Activated CD4-positive, alpha-beta T cell treated with anti-CD3 and anti-CD28 coated beads, Interleukin-2, amount 50 U/mL, for 4 hours (primary cell): Measurements from ENCODE around the gene XBP1.
"Not testable (repeated sequence)": the region's sequence is repeated elsewhere in the genome, so short reads cannot be mapped to it uniquely, and the experiment has no call there.

Source experiments
- DNase-seq, 2 experiments: peaks; one replicate each; pipeline ENCODE4 v3.0.0-alpha.2; 2020

Gene XBP1

DNA sequence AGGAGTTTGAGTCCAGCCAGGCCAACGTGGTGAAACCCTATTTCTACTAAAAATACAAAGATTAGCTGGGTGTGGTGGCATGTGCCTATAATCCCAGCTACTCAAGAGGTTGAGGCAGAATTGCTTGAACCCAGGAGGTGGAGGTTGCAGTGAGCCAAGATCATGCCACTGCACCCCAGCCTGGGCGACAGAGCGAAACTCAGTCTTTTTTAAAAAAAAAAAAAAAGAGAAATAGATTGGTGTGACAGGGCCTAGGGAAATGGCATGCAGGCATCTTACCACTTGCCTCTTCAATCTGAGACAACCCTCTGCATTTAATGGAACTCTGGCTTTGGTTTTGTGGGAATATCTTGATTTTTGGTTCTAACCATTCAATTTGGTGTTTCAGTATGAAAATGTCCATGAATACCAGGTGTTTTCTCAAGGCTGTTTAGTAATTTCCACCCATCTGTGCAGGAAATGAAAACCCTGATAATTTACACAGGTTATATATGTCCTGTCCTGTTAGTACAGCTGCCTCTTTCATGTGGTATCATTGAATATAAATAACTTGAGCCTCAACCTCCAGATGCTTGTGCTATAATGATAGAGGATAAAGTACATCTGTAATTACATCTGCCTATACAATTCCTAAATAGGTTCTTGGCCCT, 8.4 kb downstream of the XBP1 start:
- no peak for DNase-seq

- DNase-seq = no peak
Observed at GRCh38 chr22:28791124-28791523, 9.2 kb downstream of the XBP1 start.

GRCh38 chr22:28788601-28789000, 11.8 kb downstream of the XBP1 start:
- DNase-seq = no peak

DNA sequence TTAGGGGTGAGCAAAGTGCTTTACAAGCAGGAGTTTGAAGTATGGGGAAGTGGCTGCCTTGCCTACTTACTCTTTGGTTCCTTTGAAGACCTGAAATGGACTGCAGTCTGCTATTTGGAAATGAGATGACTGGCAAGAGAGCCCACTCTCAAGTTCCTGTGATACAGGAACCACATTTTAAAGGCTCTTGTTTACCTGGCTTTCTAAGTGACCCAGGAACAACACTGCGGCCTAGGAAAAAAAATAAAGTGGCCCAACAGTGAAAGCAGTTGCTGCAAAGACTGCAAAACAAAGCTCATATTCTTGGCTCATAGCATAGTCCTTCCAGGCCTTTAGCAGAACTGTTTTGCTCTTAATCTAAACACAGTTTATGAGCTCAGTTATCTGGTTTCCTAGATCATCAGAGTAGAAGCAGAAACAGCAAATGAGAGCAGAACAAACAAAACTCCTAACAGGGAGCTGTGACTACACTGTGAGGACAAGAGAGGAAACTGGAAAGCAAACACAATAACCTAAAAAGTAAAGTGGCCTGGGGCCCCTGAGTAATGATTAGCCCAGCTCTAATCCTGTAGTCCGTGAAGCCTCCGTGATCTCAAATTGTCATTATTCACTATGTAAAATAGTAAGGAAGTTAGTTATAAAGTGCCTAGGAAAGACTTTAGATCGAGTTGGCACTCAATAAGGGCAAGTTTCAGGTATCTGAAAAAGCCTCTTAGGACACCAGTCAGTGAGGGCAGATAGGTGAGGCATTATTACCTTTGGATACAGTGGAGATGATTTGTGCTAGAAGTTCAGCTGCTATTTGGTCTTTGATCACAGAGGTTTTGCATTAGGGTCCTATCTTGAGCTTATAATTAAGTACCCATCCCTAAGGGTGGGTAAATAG, 16.3 kb downstream of the XBP1 start:
- no peak for DNase-seq

DNA sequence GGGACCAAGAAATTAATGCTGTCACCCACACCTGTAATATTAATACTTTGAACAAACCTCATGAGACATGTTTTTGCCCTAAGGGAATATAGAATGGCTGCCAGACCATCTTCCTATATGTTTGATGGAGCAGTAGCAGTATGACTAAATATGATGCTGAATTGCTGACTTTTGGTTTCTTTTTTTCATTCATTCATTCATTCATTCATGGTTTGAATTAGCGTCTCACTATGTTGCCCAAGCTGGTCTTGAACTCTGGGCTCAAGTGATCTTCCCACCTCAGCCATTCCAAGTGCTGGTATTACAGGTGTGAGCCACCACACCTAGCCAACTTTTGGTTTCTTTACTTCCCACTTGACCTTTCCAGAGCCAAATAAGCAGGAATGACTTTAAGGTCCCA, 20.1 kb downstream of the XBP1 start:
- DNase-seq = no peak

GRCh38 chr22:28779833-28780232, 20.5 kb downstream of the XBP1 start:
- no peak for DNase-seq

GRCh38 chr22:28774378-28774777, 26.0 kb downstream of the XBP1 start:
- no peak for DNase-seq

DNA sequence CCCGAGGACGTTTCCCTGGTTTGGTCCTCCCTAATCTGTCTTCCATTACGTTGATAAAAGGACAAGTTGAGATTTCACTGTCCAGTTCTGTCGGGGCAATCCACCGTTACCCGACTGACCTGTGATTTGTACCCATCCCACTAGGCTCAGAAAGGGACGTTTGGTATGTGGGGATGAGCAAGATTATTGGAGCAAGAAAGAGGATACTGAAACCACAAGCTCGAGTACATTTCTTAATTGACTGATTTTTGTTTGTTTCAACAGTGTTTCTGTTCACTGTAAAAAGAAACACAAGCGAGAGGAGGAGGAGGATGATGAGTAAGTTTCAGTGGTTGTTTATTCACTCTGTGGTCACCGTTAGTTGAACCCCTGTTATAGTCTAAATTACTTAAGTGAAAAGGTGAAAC, 26.9 kb downstream of the XBP1 start:
- DNase-seq = no peak

DNA sequence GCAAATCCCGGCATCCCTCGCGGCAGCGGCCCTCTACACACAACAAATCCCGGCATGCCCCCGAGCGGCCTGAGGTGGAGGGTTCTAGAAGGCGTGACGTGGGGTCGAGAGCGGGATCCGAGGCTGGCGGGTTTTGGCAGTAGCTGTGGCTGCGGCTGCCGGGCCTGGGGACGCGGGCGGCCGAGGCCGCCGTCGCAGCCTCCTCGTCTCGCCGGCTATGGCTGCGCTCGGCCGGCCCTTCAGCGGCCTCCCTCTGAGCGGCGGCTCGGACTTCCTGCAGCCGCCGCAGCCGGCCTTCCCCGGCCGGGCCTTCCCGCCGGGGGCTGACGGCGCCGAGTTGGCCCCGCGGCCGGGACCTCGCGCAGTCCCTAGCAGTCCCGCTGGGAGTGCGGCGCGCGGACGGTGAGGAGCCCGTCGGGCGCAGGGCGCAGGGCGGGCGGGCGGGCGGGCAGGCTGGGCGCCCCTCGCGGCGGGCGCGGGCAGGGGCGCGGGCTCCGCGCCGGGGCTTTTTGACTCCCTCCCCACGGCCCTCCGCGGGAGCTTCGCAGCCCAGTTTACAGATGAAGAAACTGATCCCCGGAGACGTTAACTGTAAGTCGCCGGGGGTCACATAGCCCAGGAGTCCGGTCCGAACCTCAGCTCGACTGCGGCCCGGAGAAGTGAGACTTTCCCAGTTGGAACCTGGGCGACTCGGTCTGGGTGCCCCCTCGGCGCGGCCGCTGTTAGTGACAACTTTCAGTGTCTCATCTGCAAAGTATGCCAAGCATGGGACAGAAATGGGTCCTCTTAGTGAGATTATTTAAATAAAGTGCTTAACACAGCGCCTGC, 27.5 kb downstream of the XBP1 start, which contains the start of gene CCDC117:
Gene CCDC117 (plus strand): TSS at position 63 of the 828 bp plus-strand sequence. CDS start 155 bp downstream, at position 218.
- DNase-seq = peak; percentile 90 to 91

GRCh38 chr22:28771195-28771791, 29.1 kb downstream of the XBP1 start:
- no peak for DNase-seq

GRCh38 chr22:28769394-28770085, 30.8 kb downstream of the XBP1 start:
- DNase-seq = no peak

DNA sequence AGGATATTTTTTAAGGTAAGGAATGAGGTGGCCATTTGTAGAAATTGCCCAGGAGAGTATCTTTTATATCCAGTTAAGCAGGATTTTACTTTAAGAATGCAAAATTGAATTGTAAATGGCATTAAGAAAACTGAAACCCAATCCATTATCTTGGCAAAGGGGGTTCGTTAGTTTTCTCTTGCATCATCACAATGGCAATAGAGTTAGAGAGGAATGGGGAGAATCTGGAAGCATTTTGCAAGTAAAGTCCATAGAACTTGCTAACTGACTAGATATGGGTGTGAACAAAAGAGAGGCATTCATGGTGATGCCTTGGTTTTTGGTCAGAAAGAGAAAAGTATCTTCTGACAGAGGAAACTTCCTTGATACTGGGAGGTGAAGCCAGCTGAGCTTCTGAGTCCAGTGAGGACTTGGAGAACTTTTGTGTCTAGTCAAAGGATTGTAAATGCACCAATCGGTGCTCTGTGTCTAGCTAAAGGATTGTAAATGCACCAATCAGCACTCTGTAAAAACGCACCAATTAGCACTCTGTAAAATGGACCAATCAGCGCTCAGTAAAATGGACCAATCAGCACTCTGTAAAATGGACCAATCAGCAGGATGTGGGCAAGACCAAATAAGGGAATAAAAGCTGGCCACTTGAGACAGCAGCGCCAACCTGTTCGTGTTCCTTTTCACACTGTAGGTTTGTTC, 31.5 kb downstream of the XBP1 start:
- no peak for DNase-seq

GRCh38 chr22:28766628-28767027, 33.7 kb downstream of the XBP1 start:
- no peak for DNase-seq

- not testable (repeated sequence) for DNase-seq
Observed at GRCh38 chr22:28762000-28762399, 38.4 kb downstream of the XBP1 start.

DNA sequence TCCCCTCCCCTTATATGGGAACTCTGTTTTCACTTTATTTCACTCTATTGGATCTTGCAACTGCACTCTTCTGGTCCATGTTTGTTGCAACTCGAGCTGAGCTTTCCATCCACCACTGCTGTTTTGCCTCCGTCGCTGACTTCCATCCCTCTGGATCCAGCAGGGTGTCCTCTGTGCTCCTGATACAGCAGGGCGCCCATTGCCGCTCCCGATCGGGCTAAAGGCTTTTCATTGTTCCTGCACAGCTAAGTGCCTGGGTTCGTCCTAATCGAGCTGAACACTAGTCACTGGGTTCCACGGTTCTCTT, 39.0 kb downstream of the XBP1 start:
- DNase-seq = no peak

DNA sequence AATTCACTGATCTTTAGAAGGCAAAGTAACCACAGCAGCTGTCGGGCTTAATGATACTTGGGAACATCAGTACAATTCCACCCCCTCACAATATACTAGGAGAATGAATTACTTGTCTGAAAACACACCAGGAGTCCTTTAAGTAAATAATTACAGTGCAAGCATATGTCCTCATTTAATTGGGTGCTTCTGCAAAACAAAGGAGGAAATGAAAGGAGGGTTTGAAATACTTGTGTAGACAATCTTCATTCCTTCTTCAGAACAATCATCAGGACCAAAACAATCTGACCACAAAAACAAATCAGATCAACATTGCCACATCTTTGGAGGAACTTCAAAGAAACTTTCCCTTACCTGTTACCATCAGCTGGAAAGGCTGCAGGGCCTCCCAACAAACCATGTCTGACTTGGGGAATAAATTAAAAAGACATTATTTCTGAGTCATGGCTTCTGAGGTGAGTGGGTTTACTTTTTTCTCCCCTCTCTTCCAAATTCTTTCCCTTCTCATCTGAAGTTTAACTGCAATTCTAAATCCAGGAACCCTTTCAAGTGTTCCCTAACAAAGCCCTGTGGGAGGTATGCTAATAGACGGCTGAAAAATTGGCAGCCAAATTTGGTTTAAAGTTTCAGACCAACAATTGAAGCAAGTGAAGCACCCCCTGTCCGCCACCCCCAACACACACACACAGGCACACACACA, 40.4 kb downstream of the XBP1 start:
- no peak for DNase-seq

DNA sequence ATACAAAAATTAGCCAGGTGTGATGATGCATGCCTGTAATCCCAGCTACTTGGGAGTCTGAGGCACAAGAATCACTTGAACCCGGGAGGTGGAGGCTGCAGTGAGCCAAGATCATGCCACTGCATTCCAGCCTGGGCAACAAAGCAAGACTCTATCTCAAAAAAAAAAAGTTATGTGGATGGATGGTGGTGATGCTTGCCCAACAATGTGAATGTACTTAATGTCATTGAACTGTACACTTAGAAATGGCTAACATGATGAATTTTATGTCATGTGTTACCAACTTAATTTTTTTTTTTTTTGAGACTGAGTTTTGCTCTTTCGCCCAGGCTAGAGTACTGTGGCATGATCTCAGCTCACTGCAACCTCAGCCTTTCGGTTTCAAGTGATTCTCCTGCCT, 45.9 kb downstream of the XBP1 start:
- not testable (repeated sequence) for DNase-seq

- DNase-seq = no peak
Observed at GRCh38 chr22:28750471-28750881, 49.9 kb downstream of the XBP1 start.
